ENCODE data around the gene ABCG4. TPM values are rescaled to one million over a fixed set of nuclear protein-coding genes. Genes with fewer than 3 reads are reported as not detected.

The ABCG4 gene
- total and polyA plus RNA-seq, 9 of the 15 experiments (the other 6 are each of a cell fraction or from before 2014, with no cell fraction given): 0.03 to 0.11 (median 0.07) TPM; not detected in 4

DNA sequence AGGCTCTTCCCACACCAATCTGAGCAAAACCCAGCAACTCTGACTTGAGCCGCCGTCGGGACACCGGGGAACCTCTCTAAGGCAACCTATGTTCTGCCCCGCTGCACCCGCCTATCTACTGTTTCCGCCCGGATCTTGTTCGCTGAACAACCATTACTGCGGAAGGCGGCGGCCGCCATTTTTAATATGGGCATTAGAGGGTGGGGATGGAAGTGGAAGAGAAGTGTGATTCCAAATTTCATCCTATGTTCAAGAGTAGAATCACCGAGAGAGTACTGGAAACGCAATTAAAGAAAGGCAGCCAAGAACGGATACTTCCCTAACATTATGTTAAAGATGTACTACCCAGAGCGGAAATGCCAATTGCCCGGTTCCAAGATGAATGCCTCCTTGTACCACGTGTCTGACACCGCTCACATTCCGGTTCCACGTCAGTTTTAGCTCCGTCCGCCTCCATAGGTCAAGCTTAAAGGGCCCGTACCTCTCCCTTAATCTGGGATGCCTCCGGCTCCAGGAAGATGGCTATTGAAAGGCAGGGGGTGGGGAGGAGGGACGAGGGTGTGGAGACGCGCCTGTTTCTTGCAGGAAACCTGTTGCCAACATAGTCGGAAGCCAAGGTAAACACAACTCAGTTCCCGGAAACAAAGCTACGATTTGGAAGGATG, 47.0 kb upstream of the ABCG4 start, which contains the start of gene DPAGT1 (continued):
- TF ChIP-seq, protein P1, sequence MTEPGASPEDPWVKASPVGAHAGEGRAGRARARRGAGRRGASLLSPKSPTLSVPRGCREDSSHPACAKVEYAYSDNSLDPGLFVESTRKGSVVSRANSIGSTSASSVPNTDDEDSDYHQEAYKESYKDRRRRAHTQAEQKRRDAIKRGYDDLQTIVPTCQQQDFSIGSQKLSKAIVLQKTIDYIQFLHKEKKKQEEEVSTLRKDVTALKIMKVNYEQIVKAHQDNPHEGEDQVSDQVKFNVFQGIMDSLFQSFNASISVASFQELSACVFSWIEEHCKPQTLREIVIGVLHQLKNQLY (CRISPR knock-in tag; conservative IDR thresholded peaks at IDR 0.05): no peak
- TF ChIP-seq MAFF (IDR thresholded peaks at IDR 0.05; ENCODE audit: low read length) (no peak), SRF (CRISPR knock-in tag; IDR thresholded peaks at IDR 0.05) (no peak; a peak in 1 of 4 replicates), NONO (IDR thresholded peaks at IDR 0.05; ENCODE audit: low read depth in 2 of 2, low read length in 1 of 2) (0 out of 4 replicates have a peak, but pooled peaks of 1 of the 2 experiments have one; percentile 21)
- TF ChIP-seq, protein P2, sequence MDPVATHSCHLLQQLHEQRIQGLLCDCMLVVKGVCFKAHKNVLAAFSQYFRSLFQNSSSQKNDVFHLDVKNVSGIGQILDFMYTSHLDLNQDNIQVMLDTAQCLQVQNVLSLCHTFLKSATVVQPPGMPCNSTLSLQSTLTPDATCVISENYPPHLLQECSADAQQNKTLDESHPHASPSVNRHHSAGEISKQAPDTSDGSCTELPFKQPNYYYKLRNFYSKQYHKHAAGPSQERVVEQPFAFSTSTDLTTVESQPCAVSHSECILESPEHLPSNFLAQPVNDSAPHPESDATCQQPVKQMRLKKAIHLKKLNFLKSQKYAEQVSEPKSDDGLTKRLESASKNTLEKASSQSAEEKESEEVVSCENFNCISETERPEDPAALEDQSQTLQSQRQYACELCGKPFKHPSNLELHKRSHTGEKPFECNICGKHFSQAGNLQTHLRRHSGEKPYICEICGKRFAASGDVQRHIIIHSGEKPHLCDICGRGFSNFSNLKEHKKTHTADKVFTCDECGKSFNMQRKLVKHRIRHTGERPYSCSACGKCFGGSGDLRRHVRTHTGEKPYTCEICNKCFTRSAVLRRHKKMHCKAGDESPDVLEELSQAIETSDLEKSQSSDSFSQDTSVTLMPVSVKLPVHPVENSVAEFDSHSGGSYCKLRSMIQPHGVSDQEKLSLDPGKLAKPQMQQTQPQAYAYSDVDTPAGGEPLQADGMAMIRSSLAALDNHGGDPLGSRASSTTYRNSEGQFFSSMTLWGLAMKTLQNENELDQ (CRISPR knock-in tag; IDR thresholded peaks at IDR 0.05; ENCODE audit: borderline replicate concordance): no peak
- TF ChIP-seq, protein P3, sequence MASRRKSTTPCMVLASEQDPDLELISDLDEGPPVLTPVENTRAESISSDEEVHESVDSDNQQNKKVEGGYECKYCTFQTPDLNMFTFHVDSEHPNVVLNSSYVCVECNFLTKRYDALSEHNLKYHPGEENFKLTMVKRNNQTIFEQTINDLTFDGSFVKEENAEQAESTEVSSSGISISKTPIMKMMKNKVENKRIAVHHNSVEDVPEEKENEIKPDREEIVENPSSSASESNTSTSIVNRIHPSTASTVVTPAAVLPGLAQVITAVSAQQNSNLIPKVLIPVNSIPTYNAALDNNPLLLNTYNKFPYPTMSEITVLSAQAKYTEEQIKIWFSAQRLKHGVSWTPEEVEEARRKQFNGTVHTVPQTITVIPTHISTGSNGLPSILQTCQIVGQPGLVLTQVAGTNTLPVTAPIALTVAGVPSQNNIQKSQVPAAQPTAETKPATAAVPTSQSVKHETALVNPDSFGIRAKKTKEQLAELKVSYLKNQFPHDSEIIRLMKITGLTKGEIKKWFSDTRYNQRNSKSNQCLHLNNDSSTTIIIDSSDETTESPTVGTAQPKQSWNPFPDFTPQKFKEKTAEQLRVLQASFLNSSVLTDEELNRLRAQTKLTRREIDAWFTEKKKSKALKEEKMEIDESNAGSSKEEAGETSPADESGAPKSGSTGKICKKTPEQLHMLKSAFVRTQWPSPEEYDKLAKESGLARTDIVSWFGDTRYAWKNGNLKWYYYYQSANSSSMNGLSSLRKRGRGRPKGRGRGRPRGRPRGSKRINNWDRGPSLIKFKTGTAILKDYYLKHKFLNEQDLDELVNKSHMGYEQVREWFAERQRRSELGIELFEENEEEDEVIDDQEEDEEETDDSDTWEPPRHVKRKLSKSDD (conservative IDR thresholded peaks at IDR 0.05; ENCODE audit: low read length): no peak
